ENCODE measurements around the gene FRRS1.

The FRRS1 gene

GRCh38 chr1:99680270-99680669, 86.2 kb downstream of the FRRS1 start:
- no peaks in the 10 kb centered on the region for H3K9me2 ChIP-seq (replicated peaks; ENCODE audit: insufficient read depth, low read length)
- no peaks in the 10 kb centered on the region for H3F3A ChIP-seq (ENCODE audit: insufficient read depth, low read length)
- no peak overlapping the region for H3K4me2 ChIP-seq (ENCODE audit: low read depth, low read length)
- H3K9ac ChIP-seq (ENCODE audit: low read length), result no peak overlapping the region
- H4K20me1 ChIP-seq (ENCODE audit: insufficient read depth, low read length), result no peaks in the 10 kb centered on the region
- H3K36me3 ChIP-seq (replicated peaks; ENCODE audit: insufficient read depth, low read length), result no peaks in the 10 kb centered on the region
- no peak for DNase-seq
- TF ChIP-seq EZH2 (optimal IDR thresholded peaks at IDR 0.05; ENCODE audit: low read depth, low read length), result no peak
- no peak for TF ChIP-seq EZH2phosphoT487 (IDR thresholded peaks at IDR 0.05; ENCODE audit: low read length)
- TF ChIP-seq CTCF (IDR thresholded peaks at IDR 0.05; ENCODE audit: low read length), result no peak
- H3K9me3 ChIP-seq (replicated peaks; ENCODE audit: insufficient read depth, low read length), result no peaks in the 10 kb centered on the region
- no peak overlapping the region for H3K4me3 ChIP-seq (ENCODE audit: low read length)
- no peak overlapping the region for H3K27ac ChIP-seq (ENCODE audit: low read length)
- no peaks in the 10 kb centered on the region for H3K27me3 ChIP-seq (replicated peaks; ENCODE audit: insufficient read depth, low read length)
- H3K79me2 ChIP-seq (ENCODE audit: low read length), result no peaks in the 10 kb centered on the region
- peaks cover 2% of the 10 kb centered on the region; the same call in 1 of the 2 replicates for H3K4me1 ChIP-seq (ENCODE audit: low read length)
- no peak overlapping the region for H2AFZ ChIP-seq (ENCODE audit: low read length)

- TF ChIP-seq EZH2 (optimal IDR thresholded peaks at IDR 0.05; ENCODE audit: low read depth, low read length) (no peak), CTCF (IDR thresholded peaks at IDR 0.05; ENCODE audit: low read length) (no peak), EZH2phosphoT487 (IDR thresholded peaks at IDR 0.05; ENCODE audit: low read length) (no peak)
- Histone ChIP-seq H3K27ac (ENCODE audit: low read length) (no peak overlapping the region), H3K4me3 (ENCODE audit: low read length) (no peak overlapping the region), H3K36me3 (replicated peaks; ENCODE audit: insufficient read depth, low read length) (no peaks in the 10 kb centered on the region), H3K4me2 (ENCODE audit: low read depth, low read length) (no peak overlapping the region), H2AFZ (ENCODE audit: low read length) (no peak overlapping the region), H3K4me1 (ENCODE audit: low read length) (no peaks in the 10 kb centered on the region), H3K27me3 (replicated peaks; ENCODE audit: insufficient read depth, low read length) (no peaks in the 10 kb centered on the region), H3F3A (ENCODE audit: insufficient read depth, low read length) (no peaks in the 10 kb centered on the region), H3K9me3 (replicated peaks; ENCODE audit: insufficient read depth, low read length) (no peaks in the 10 kb centered on the region), H3K9me2 (replicated peaks; ENCODE audit: insufficient read depth, low read length) (no peaks in the 10 kb centered on the region), H3K79me2 (ENCODE audit: low read length) (no peaks in the 10 kb centered on the region), H4K20me1 (ENCODE audit: insufficient read depth, low read length) (no peaks in the 10 kb centered on the region), H3K9ac (ENCODE audit: low read length) (no peak overlapping the region)
- no peak for DNase-seq
Measured at GRCh38 chr1:99677416-99677815, 89.0 kb downstream of the FRRS1 start.

GRCh38 chr1:99676876-99677275, 89.6 kb downstream of the FRRS1 start:
- no peak overlapping the region for H3K9ac ChIP-seq (ENCODE audit: low read length)
- H3F3A ChIP-seq (ENCODE audit: insufficient read depth, low read length), result no peaks in the 10 kb centered on the region
- H3K4me1 ChIP-seq (ENCODE audit: low read length), result no peaks in the 10 kb centered on the region
- H2AFZ ChIP-seq (ENCODE audit: low read length), result no peak overlapping the region
- no peaks in the 10 kb centered on the region for H3K79me2 ChIP-seq (ENCODE audit: low read length)
- TF ChIP-seq EZH2phosphoT487 (IDR thresholded peaks at IDR 0.05; ENCODE audit: low read length), result no peak
- no peak for TF ChIP-seq EZH2 (optimal IDR thresholded peaks at IDR 0.05; ENCODE audit: low read depth, low read length)
- TF ChIP-seq CTCF (IDR thresholded peaks at IDR 0.05; ENCODE audit: low read length), result no peak
- no peaks in the 10 kb centered on the region for H4K20me1 ChIP-seq (ENCODE audit: insufficient read depth, low read length)
- DNase-seq, result no peak
- no peak overlapping the region for H3K4me3 ChIP-seq (ENCODE audit: low read length)
- H3K9me3 ChIP-seq (replicated peaks; ENCODE audit: insufficient read depth, low read length), result no peaks in the 10 kb centered on the region
- H3K27me3 ChIP-seq (replicated peaks; ENCODE audit: insufficient read depth, low read length), result no peaks in the 10 kb centered on the region
- no peaks in the 10 kb centered on the region for H3K9me2 ChIP-seq (replicated peaks; ENCODE audit: insufficient read depth, low read length)
- H3K27ac ChIP-seq (ENCODE audit: low read length), result no peak overlapping the region
- no peaks in the 10 kb centered on the region for H3K36me3 ChIP-seq (replicated peaks; ENCODE audit: insufficient read depth, low read length)
- H3K4me2 ChIP-seq (ENCODE audit: low read depth, low read length), result no peak overlapping the region

All from MM.1S (cell line).